T-helper 2 cell treated with Interferon-gamma antibody and Interleukin-4, amounts not matched to agents 5 μg/mL and 100 μg/mL, for 36 hours (primary cell): ENCODE measurements around the gene GALR1.

Source experiments
- DNase-seq: peaks from one replicate; pipeline ENCODE4 v3.0.0; 2021; ENCODE audit warnings: low spot score
- H3K27ac Mint-ChIP-seq: one replicate; pipeline ENCODE4 v1.8.0; 2021; ENCODE audit warnings: mild to moderate bottlenecking, mixed read lengths
- H3K27me3 Mint-ChIP-seq: one replicate; pipeline ENCODE4 v1.8.0; 2021; ENCODE audit warnings: low read depth, mixed read lengths
- H3K36me3 Mint-ChIP-seq: one replicate; pipeline ENCODE4 v1.8.0; 2021; ENCODE audit warnings: low read depth, mixed read lengths
- H3K4me1 Mint-ChIP-seq: one replicate; pipeline ENCODE4 v1.8.0; 2021; ENCODE audit warnings: low read depth, mixed read lengths
- H3K4me3 Mint-ChIP-seq: one replicate; pipeline ENCODE4 v1.8.0; 2022; ENCODE audit warnings: mild to moderate bottlenecking, moderate library complexity, mixed read lengths
- H3K9me3 Mint-ChIP-seq: one replicate; pipeline ENCODE4 v1.8.0; 2021; ENCODE audit warnings: mixed read lengths

Gene GALR1

GRCh38 chr18:77249569-77250500 lies at the start of gene GALR1:
TSS of gene GALR1 (plus strand) at chr18:77249848. CDS start at chr18:77250549, 701 bp downstream.
- peaks cover 2% of the 10 kb centered on the region for H3K36me3 Mint-ChIP-seq
- H3K4me3 Mint-ChIP-seq: peak within 1 kb of the TSS; percentile 21
- H3K4me1 Mint-ChIP-seq: peaks cover 2% of the 10 kb centered on the region
- DNase-seq: no peak
- H3K9me3 Mint-ChIP-seq: peaks cover 3% of the 10 kb centered on the region
- peaks cover 64% of the 10 kb centered on the region for H3K27me3 Mint-ChIP-seq
- H3K27ac Mint-ChIP-seq: no peak within 1 kb of the TSS

- Mint-ChIP-seq H3K9me3 (no peaks in the 10 kb centered on the region), H3K4me1 (peaks cover 8% of the 10 kb centered on the region), H3K27ac (no peak overlapping the region), H3K4me3 (no peak overlapping the region), H3K27me3 (no peaks in the 10 kb centered on the region), H3K36me3 (no peaks in the 10 kb centered on the region)
- DNase-seq: no peak
Observed at GRCh38 chr18:77201506-77201905, 48.1 kb upstream of the GALR1 start.

- no peaks in the 10 kb centered on the region for H3K27me3 Mint-ChIP-seq
- H3K4me1 Mint-ChIP-seq: peaks cover 10% of the 10 kb centered on the region
- DNase-seq: no peak
- H3K27ac Mint-ChIP-seq: no peak overlapping the region
- H3K36me3 Mint-ChIP-seq: no peaks in the 10 kb centered on the region
- no peak overlapping the region for H3K4me3 Mint-ChIP-seq
- no peaks in the 10 kb centered on the region for H3K9me3 Mint-ChIP-seq
Observed at GRCh38 chr18:77202329-77202728, 47.3 kb upstream of the GALR1 start.

GRCh38 chr18:77203071-77203470 lies 46.6 kb upstream of the GALR1 start:
- Mint-ChIP-seq H3K27me3 (no peaks in the 10 kb centered on the region), H3K4me3 (no peak overlapping the region), H3K27ac (no peak overlapping the region), H3K36me3 (no peaks in the 10 kb centered on the region), H3K9me3 (no peaks in the 10 kb centered on the region), H3K4me1 (peaks cover 15% of the 10 kb centered on the region)
- no peak for DNase-seq

GRCh38 chr18:77203851-77204250 lies 45.8 kb upstream of the GALR1 start:
- no peaks in the 10 kb centered on the region for H3K36me3 Mint-ChIP-seq
- no peaks in the 10 kb centered on the region for H3K27me3 Mint-ChIP-seq
- no peak for DNase-seq
- peaks cover 20% of the 10 kb centered on the region for H3K4me1 Mint-ChIP-seq
- H3K9me3 Mint-ChIP-seq: no peaks in the 10 kb centered on the region
- no peak overlapping the region for H3K4me3 Mint-ChIP-seq
- H3K27ac Mint-ChIP-seq: no peak overlapping the region

GRCh38 chr18:77205769-77206168 lies 43.9 kb upstream of the GALR1 start:
- H3K36me3 Mint-ChIP-seq: no peaks in the 10 kb centered on the region
- H3K4me3 Mint-ChIP-seq: no peak overlapping the region
- H3K9me3 Mint-ChIP-seq: no peaks in the 10 kb centered on the region
- H3K4me1 Mint-ChIP-seq: peaks cover 31% of the 10 kb centered on the region
- no peak overlapping the region for H3K27ac Mint-ChIP-seq
- DNase-seq: no peak
- H3K27me3 Mint-ChIP-seq: no peaks in the 10 kb centered on the region

GRCh38 chr18:77206676-77207374 lies 42.8 kb upstream of the GALR1 start:
- Mint-ChIP-seq H3K4me1 (peaks cover 40% of the 10 kb centered on the region), H3K27ac (no peak overlapping the region), H3K4me3 (no peak overlapping the region)

GRCh38 chr18:77207540-77207939 lies 42.1 kb upstream of the GALR1 start:
- peaks cover 42% of the 10 kb centered on the region for H3K4me1 Mint-ChIP-seq
- H3K4me3 Mint-ChIP-seq: peak overlapping the region; percentile 29
- no peaks in the 10 kb centered on the region for H3K27me3 Mint-ChIP-seq
- no peaks in the 10 kb centered on the region for H3K9me3 Mint-ChIP-seq
- H3K36me3 Mint-ChIP-seq: no peaks in the 10 kb centered on the region
- H3K27ac Mint-ChIP-seq: no peak overlapping the region
- DNase-seq: no peak

More at GRCh38 chr18:77206676-77207374, 42.8 kb upstream of the GALR1 start:
- Mint-ChIP-seq H3K36me3 (no peaks in the 10 kb centered on the region), H3K9me3 (no peaks in the 10 kb centered on the region), H3K27me3 (no peaks in the 10 kb centered on the region)
- DNase-seq: no peak

- DNase-seq: peak; percentile 26
- H3K4me3 Mint-ChIP-seq: peak overlapping the region; percentile 87
- H3K4me1 Mint-ChIP-seq: peaks cover 43% of the 10 kb centered on the region
- no peaks in the 10 kb centered on the region for H3K27me3 Mint-ChIP-seq
- no peaks in the 10 kb centered on the region for H3K9me3 Mint-ChIP-seq
- no peaks in the 10 kb centered on the region for H3K36me3 Mint-ChIP-seq
- H3K27ac Mint-ChIP-seq: peak overlapping the region; percentile 91
Observed at GRCh38 chr18:77208964-77209363, 40.7 kb upstream of the GALR1 start.

GRCh38 chr18:77209587-77209986 lies 40.1 kb upstream of the GALR1 start:
- no peaks in the 10 kb centered on the region for H3K9me3 Mint-ChIP-seq
- no peaks in the 10 kb centered on the region for H3K36me3 Mint-ChIP-seq
- H3K4me3 Mint-ChIP-seq: peak overlapping the region; percentile 87
- peaks cover 2% of the 10 kb centered on the region for H3K27me3 Mint-ChIP-seq
- H3K4me1 Mint-ChIP-seq: peaks cover 43% of the 10 kb centered on the region
- no peak for DNase-seq
- peak overlapping the region; percentile 91 for H3K27ac Mint-ChIP-seq

GRCh38 chr18:77210249-77210648 lies 39.4 kb upstream of the GALR1 start:
- peak overlapping the region; percentile 87 for H3K4me3 Mint-ChIP-seq
- peaks cover 7% of the 10 kb centered on the region for H3K27me3 Mint-ChIP-seq
- no peaks in the 10 kb centered on the region for H3K36me3 Mint-ChIP-seq
- DNase-seq: no peak
- no peaks in the 10 kb centered on the region for H3K9me3 Mint-ChIP-seq
- peaks cover 43% of the 10 kb centered on the region for H3K4me1 Mint-ChIP-seq
- peak overlapping the region; percentile 63 for H3K27ac Mint-ChIP-seq

GRCh38 chr18:77218642-77219041 lies 31.0 kb upstream of the GALR1 start:
- H3K4me1 Mint-ChIP-seq: peaks cover 2% of the 10 kb centered on the region
- H3K9me3 Mint-ChIP-seq: no peaks in the 10 kb centered on the region
- no peak overlapping the region for H3K27ac Mint-ChIP-seq
- H3K4me3 Mint-ChIP-seq: no peak overlapping the region
- H3K27me3 Mint-ChIP-seq: peaks cover 18% of the 10 kb centered on the region
- no peaks in the 10 kb centered on the region for H3K36me3 Mint-ChIP-seq
- no peak for DNase-seq

- peaks cover 9% of the 10 kb centered on the region for H3K27me3 Mint-ChIP-seq
- H3K27ac Mint-ChIP-seq: no peak overlapping the region
- no peak overlapping the region for H3K4me3 Mint-ChIP-seq
- peaks cover 2% of the 10 kb centered on the region for H3K4me1 Mint-ChIP-seq
- DNase-seq: no peak
- H3K9me3 Mint-ChIP-seq: no peaks in the 10 kb centered on the region
- H3K36me3 Mint-ChIP-seq: no peaks in the 10 kb centered on the region
Observed at GRCh38 chr18:77220726-77221125, 28.9 kb upstream of the GALR1 start.

- Mint-ChIP-seq H3K27me3 (peaks cover 5% of the 10 kb centered on the region), H3K27ac (no peak overlapping the region), H3K4me1 (peaks cover 2% of the 10 kb centered on the region), H3K9me3 (no peaks in the 10 kb centered on the region), H3K36me3 (no peaks in the 10 kb centered on the region), H3K4me3 (no peak overlapping the region)
- no peak for DNase-seq
Observed at GRCh38 chr18:77222464-77222863, 27.2 kb upstream of the GALR1 start.
